ENCODE measurements around the gene CDKL1. TPM values are rescaled to one million over a fixed set of nuclear protein-coding genes. Genes with fewer than 3 reads are reported as not detected.
A peak's percentile ranks its signal among the peaks of the same experiment; 100 is the strongest.

CDKL1 gene
- total RNA-seq, 1 experiment from 2014 or later, result 14.4 TPM

DNA sequence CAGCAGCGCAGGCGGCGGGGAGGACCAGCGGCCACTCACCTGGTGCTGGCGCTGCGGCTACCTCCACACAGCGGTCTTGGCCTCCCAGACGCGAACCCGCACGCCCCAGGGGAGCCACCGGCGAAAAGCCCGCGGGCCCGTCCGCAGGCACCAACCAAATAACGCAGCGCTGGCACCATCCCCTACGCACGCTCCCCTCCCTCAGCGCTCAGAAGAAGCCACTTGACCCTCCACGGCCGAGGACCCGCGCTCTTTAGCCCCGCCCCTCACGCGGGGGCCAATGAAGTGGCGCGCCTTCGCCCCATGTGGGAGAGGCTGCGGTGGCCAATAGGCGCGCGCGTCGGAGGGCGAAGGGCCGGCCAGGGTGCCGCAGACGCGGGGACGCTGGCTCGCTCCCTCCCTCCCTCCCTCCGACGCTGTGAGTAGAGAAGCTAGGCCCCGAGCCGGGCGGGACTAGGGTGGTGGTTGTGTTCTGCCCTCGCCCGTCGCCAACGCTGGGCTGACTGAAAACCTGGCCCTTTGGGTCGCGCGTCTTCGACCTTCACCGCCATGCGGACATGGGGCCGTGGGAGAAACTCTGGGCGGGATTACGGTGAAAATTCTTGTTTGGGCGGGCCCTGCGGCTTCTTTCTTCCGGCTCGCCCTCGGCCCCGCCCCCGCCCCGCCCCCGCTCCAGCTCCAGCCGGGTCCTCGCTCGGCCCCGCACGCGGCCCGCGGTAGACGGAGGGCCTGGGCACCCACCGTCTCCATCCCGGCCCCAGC lies 84.5 kb downstream of the CDKL1 start, which contains the start of the genes DMAC2L and L2HGDH:
DMAC2L (plus strand) TSS at position 353 of the 762 bp plus-strand sequence. CDS start 9,164 bp downstream, outside the sequence.
L2HGDH (minus strand) TSS at position 258 of the 762 bp plus-strand sequence; CDS start at position 179, 79 bp downstream.
- no peaks in the 10 kb centered on the region for H4K20me1 ChIP-seq (ENCODE audit: low read length)
- peak within 1 kb of the TSS; percentile 93 for H3K4me3 ChIP-seq (ENCODE audit: low read length)
- peaks cover 18% of the 10 kb centered on the region for H3K4me1 ChIP-seq (ENCODE audit: insufficient read depth, low read length)
- no peaks in the 10 kb centered on the region for H3K9me3 ChIP-seq (ENCODE audit: low read length)
- no peak for TF ChIP-seq EZH2phosphoT487 (IDR thresholded peaks at IDR 0.05; ENCODE audit: borderline replicate concordance, low read length)
- TF ChIP-seq EZH2 (IDR thresholded peaks at IDR 0.05; ENCODE audit: low read length, unreplicated experiment), result no peak
- TF ChIP-seq, protein P1, sequence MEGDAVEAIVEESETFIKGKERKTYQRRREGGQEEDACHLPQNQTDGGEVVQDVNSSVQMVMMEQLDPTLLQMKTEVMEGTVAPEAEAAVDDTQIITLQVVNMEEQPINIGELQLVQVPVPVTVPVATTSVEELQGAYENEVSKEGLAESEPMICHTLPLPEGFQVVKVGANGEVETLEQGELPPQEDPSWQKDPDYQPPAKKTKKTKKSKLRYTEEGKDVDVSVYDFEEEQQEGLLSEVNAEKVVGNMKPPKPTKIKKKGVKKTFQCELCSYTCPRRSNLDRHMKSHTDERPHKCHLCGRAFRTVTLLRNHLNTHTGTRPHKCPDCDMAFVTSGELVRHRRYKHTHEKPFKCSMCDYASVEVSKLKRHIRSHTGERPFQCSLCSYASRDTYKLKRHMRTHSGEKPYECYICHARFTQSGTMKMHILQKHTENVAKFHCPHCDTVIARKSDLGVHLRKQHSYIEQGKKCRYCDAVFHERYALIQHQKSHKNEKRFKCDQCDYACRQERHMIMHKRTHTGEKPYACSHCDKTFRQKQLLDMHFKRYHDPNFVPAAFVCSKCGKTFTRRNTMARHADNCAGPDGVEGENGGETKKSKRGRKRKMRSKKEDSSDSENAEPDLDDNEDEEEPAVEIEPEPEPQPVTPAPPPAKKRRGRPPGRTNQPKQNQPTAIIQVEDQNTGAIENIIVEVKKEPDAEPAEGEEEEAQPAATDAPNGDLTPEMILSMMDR (conservative IDR thresholded peaks at IDR 0.05; ENCODE audit: low read depth, low read length), result peak; percentile 20
- no peaks in the 10 kb centered on the region for H3K27me3 ChIP-seq (ENCODE audit: low read length)
- peaks cover 7% of the 10 kb centered on the region; the same call in 1 of the 2 replicates for H3K36me3 ChIP-seq (ENCODE audit: low read depth, low read length)
- peaks cover 62% of the 10 kb centered on the region for H3K79me2 ChIP-seq (ENCODE audit: low read length)
- no TSS peak for BruUV-seq (replicated peaks)
- peak; percentile 98 for DNase-seq
- intact Hi-C loops (cut with micrococcal nuclease), result loop anchor here (2.0 to 5.0 kb wide), 2 partner anchors 81 to 450 kb away; partner anchors contain the start of gene SOS2
- CTCF ChIA-PET, result interaction anchor here (0.6 to 1.0 kb wide), 7 partner anchors 18 to 476 kb away, joined by 3 to 7 read pairs (median 4); no protein-coding TSS in a partner anchor
- H2AFZ ChIP-seq (ENCODE audit: low read length), result peak within 1 kb of the TSS; percentile 93
- peak; percentile 91 for ATAC-seq
- POLR2A ChIA-PET (ENCODE audit: unreplicated experiment), result interaction anchor here (0.5 to 0.9 kb wide), 7 partner anchors 9 to 547 kb away, joined by 3 to 16 read pairs (median 5); no protein-coding TSS in a partner anchor
- H3F3A ChIP-seq (ENCODE audit: low read length, unreplicated experiment), result no peaks in the 10 kb centered on the region
- H3K9me2 ChIP-seq (replicated peaks; ENCODE audit: low read length), result no peaks in the 10 kb centered on the region
- peak within 1 kb of the TSS; percentile 77 for H3K9ac ChIP-seq (ENCODE audit: low read length)
- peak within 1 kb of the TSS; percentile 77 for H3K27ac ChIP-seq (ENCODE audit: low read length)
- peak within 1 kb of the TSS; percentile 97 for H3K4me2 ChIP-seq (ENCODE audit: low read length)

DNA sequence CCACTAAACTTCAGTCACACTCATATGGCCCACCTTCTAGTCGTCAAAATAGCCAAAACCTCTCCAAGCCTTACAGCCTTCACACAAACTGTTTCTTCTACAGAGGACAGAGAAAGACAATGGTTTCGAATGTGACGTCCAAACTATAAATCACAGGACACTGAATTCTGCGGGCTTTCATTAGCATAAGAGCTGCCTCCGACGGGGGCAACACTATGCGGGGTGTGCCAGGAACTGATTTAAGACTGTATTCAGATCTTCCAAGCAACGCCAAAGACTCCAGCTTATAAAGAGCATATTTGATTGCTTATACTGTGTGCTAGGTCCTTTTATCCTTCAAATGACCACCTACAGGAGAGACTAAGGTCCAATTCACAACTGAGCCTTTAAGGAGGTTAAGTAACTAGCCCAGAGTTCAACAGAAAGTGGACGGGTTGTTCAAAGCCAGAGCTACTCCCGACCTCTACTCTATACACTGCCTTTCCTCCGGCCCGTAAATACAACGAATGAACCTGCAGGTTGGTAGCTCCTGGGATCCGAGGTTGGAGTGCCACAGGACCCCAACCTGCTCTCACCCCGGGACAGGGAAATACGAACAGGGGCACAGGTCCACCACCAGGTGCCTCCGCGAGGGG lies 85.2 kb downstream of the CDKL1 start:
- no peaks in the 10 kb centered on the region for H4K20me1 ChIP-seq (ENCODE audit: low read length)
- peaks cover 68% of the 10 kb centered on the region for H3K79me2 ChIP-seq (ENCODE audit: low read length)
- no peaks in the 10 kb centered on the region for H3K27me3 ChIP-seq (ENCODE audit: low read length)
- TF ChIP-seq EZH2phosphoT487 (IDR thresholded peaks at IDR 0.05; ENCODE audit: borderline replicate concordance, low read length), result no peak
- TF ChIP-seq, protein P1 (conservative IDR thresholded peaks at IDR 0.05; ENCODE audit: low read depth, low read length), result peak; percentile 62; the same call in 1 of the 2 replicates
- ATAC-seq (peak; percentile 0), DNase-seq (peak; percentile 29)
- intact Hi-C loops (cut with micrococcal nuclease), result loop anchor here (5.0 kb wide), 1 partner anchor 449 kb away; no protein-coding TSS in a partner anchor
- peaks cover 7% of the 10 kb centered on the region; the same call in 1 of the 2 replicates for H3K36me3 ChIP-seq (ENCODE audit: low read depth, low read length)
- POLR2A ChIA-PET (ENCODE audit: unreplicated experiment), result no interaction called here
- H3K9me2 ChIP-seq (replicated peaks; ENCODE audit: low read length), result no peaks in the 10 kb centered on the region
- H3F3A ChIP-seq (ENCODE audit: low read length, unreplicated experiment), result no peaks in the 10 kb centered on the region
- TSS peak; percentile 77 for BruUV-seq (replicated peaks)
- H3K9ac ChIP-seq (ENCODE audit: low read length), result peak overlapping the region; percentile 77
- peak overlapping the region; percentile 77 for H3K27ac ChIP-seq (ENCODE audit: low read length)
- H3K4me2 ChIP-seq (ENCODE audit: low read length), result peak overlapping the region; percentile 97
- H3K9me3 ChIP-seq (ENCODE audit: low read length), result no peaks in the 10 kb centered on the region
- CTCF ChIA-PET, result interaction anchor here (0.5 to 1.0 kb wide), 3 partner anchors 88 to 681 kb away, joined by 3 to 17 read pairs (median 3); no protein-coding TSS in a partner anchor
- peaks cover 18% of the 10 kb centered on the region for H3K4me1 ChIP-seq (ENCODE audit: insufficient read depth, low read length)
- H3K4me3 ChIP-seq (ENCODE audit: low read length), result peak overlapping the region; percentile 93
- H2AFZ ChIP-seq (ENCODE audit: low read length), result peak overlapping the region; percentile 93
